Measurements from ENCODE around the gene STK24. TPM values are rescaled to one million over a fixed set of nuclear protein-coding genes. Genes with fewer than 3 reads are reported as not detected.
A peak's percentile ranks its signal among the peaks of the same experiment; 100 is the strongest.

The STK24 gene
- total RNA-seq, 2 experiments from 2014 or later, result 160 to 170 TPM

DNA sequence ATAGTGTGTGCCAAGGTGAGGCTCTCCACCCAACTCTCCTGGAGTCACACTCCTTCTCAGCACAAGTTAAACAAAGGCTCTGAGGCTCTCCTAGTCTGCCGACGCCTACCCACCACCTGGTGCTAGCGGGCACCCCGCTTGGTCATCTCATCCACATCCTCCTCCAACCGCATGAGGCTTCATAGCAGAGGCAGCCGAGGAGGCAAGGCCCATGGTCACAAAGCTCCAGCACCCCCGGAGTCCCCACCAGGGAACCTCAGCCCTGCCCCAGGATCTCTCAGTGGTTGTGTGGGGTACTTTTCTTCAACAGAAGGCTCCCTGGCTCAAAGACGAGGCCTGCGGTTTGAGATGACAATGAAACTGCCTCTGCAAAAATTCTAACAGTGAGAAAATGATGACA lies 43.0 kb downstream of the STK24 start:
- H3K9me3 Mint-ChIP-seq, result no peaks in the 10 kb centered on the region
- no peak overlapping the region for H3K4me3 Mint-ChIP-seq
- peak overlapping the region; percentile 9 for H3K27ac Mint-ChIP-seq
- POLR2A ChIA-PET, result no interaction called here
- H3K36me3 Mint-ChIP-seq (ENCODE audit: low read depth), result peaks cover 32% of the 10 kb centered on the region
- DNase-seq, result no peak
- no peaks in the 10 kb centered on the region for H3K27me3 Mint-ChIP-seq
- CTCF ChIA-PET, result interaction anchor here (0.9 to 2.3 kb wide), 2 partner anchors 12 to 13 kb away, joined by 3 to 4 read pairs; no protein-coding TSS in a partner anchor
- peaks cover 80% of the 10 kb centered on the region for H3K4me1 Mint-ChIP-seq

DNA sequence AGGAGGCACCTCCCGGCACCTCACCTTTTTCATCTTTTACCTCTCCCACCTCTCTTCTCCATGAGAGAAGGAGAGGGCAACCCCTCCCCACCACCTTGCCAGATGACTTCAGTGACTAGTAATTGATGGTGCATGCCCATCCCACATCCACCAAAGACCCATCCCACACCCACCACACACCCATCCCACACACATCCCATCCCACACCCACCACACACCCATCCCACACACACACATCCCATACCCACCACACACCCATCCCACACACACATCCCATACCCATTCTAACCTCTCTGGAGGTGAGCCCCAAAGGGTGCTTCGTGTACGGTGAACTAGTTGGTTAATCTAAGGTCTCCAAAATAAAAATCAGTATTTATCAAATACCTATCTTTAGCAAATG lies 44.7 kb downstream of the STK24 start:
- no peak overlapping the region for H3K27ac Mint-ChIP-seq
- H3K4me3 Mint-ChIP-seq, result no peak overlapping the region
- CTCF ChIA-PET, result interaction anchor here (1.3 to 2.3 kb wide), 2 partner anchors 11 to 13 kb away, joined by 4 to 5 read pairs; no protein-coding TSS in a partner anchor
- no peaks in the 10 kb centered on the region for H3K9me3 Mint-ChIP-seq
- no peak for DNase-seq
- H3K36me3 Mint-ChIP-seq (ENCODE audit: low read depth), result peaks cover 27% of the 10 kb centered on the region
- POLR2A ChIA-PET, result no interaction called here
- peaks cover 77% of the 10 kb centered on the region for H3K4me1 Mint-ChIP-seq
- no peaks in the 10 kb centered on the region for H3K27me3 Mint-ChIP-seq

GRCh38 chr13:98530217-98530616 lies 46.7 kb downstream of the STK24 start:
- H3K4me1 Mint-ChIP-seq, result peaks cover 76% of the 10 kb centered on the region
- DNase-seq, result no peak
- peaks cover 15% of the 10 kb centered on the region for H3K36me3 Mint-ChIP-seq (ENCODE audit: low read depth)
- H3K9me3 Mint-ChIP-seq, result no peaks in the 10 kb centered on the region
- no peak overlapping the region for H3K4me3 Mint-ChIP-seq
- H3K27ac Mint-ChIP-seq, result no peak overlapping the region
- no peaks in the 10 kb centered on the region for H3K27me3 Mint-ChIP-seq
- ChIA-PET POLR2A (no interaction called here), CTCF (interaction anchor here (1.4 to 3.0 kb wide), 4 partner anchors 9 to 27 kb away, joined by 5 to 17 read pairs (median 8); no protein-coding TSS in a partner anchor)

- Mint-ChIP-seq H3K27ac (no peak overlapping the region), H3K27me3 (no peaks in the 10 kb centered on the region), H3K4me1 (peaks cover 78% of the 10 kb centered on the region), H3K36me3 (ENCODE audit: low read depth) (peaks cover 10% of the 10 kb centered on the region), H3K4me3 (no peak overlapping the region), H3K9me3 (no peaks in the 10 kb centered on the region)
- POLR2A ChIA-PET, result no interaction called here
- CTCF ChIA-PET, result interaction anchor here (0.9 to 3.0 kb wide), 9 partner anchors 8 to 124 kb away, joined by 3 to 17 read pairs (median 5); no protein-coding TSS in a partner anchor
- no peak for DNase-seq
Measured at GRCh38 chr13:98529171-98529570, 47.7 kb downstream of the STK24 start.

DNA sequence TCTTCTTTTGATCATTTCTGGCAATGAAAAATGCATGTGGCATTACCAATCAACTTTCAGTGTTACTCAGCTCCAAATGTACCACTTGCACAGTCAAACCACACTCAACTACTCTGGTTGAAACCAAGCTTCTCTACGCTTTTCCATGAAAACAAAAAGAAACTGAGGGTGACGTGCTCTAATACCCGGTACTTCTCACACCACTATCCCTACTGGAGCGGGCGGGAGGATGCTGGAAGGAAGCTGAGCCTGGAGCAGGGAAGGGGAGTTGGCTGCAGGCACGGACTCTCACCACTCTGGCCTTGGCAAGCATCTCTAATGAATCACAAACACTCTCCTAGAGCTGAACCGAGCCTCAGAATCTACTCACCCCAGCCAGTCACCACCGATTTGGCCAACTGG lies 48.2 kb downstream of the STK24 start:
- peaks cover 10% of the 10 kb centered on the region for H3K36me3 Mint-ChIP-seq (ENCODE audit: low read depth)
- no peaks in the 10 kb centered on the region for H3K27me3 Mint-ChIP-seq
- H3K4me3 Mint-ChIP-seq, result no peak overlapping the region

DNA sequence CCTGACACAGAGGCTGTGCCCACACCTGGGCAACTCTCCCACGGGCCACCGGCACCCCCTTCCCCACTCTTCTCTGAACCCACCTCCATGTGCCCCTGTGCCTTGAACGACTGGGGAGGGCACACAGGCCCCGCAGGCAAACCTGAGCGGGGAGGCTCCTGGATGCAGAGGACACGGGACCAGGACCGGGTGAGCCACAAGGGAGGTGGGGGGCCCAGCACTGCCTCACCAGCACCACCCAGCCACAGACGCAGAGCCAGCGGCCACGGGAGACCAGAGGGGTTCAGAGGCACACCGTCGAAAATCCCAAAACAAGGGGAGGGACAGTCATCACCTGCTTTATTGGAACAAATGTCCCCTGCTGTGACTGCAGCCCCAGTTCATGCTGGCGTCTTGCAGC lies 49.4 kb downstream of the STK24 start:
- Mint-ChIP-seq H3K36me3 (ENCODE audit: low read depth) (peaks cover 7% of the 10 kb centered on the region), H3K4me1 (peaks cover 84% of the 10 kb centered on the region), H3K27me3 (no peaks in the 10 kb centered on the region), H3K9me3 (no peaks in the 10 kb centered on the region), H3K27ac (no peak overlapping the region), H3K4me3 (no peak overlapping the region)
- POLR2A ChIA-PET, result no interaction called here
- CTCF ChIA-PET, result no interaction called here
- no peak for DNase-seq

More for the DNA sequence above, 48.2 kb downstream of the STK24 start:
- peaks cover 78% of the 10 kb centered on the region for H3K4me1 Mint-ChIP-seq
- ChIA-PET CTCF (interaction anchor here (0.9 to 3.0 kb wide), 8 partner anchors 11 to 124 kb away, joined by 3 to 17 read pairs (median 4); no protein-coding TSS in a partner anchor), POLR2A (no interaction called here)
- H3K27ac Mint-ChIP-seq, result peak overlapping the region; percentile 34
- no peaks in the 10 kb centered on the region for H3K9me3 Mint-ChIP-seq
- DNase-seq, result no peak

DNA sequence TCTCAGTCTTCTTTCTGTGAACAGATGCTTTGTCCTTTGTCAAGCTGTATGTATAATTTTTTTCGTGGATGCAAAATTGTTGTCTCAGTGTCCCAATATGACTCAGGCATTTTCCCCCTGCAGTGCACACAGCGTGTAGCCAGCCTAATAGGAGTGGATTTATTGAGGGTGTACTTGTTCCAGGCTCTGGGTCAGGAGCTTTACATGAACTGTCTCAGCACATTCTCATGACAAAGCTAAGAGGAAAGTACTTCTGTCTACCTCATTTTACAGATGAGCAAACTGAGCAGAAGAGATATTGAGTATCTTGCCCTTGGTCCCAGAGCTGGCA lies 50.8 kb downstream of the STK24 start:
- H3K4me1 Mint-ChIP-seq, result peaks cover 90% of the 10 kb centered on the region
- ChIA-PET POLR2A (no interaction called here), CTCF (interaction anchor here (1.3 kb wide), 1 partner anchor 12 kb away, joined by 4 read pairs; no protein-coding TSS in a partner anchor)
- DNase-seq, result no peak
- no peaks in the 10 kb centered on the region for H3K27me3 Mint-ChIP-seq
- no peak overlapping the region for H3K27ac Mint-ChIP-seq
- no peaks in the 10 kb centered on the region for H3K9me3 Mint-ChIP-seq
- H3K36me3 Mint-ChIP-seq (ENCODE audit: low read depth), result peaks cover 6% of the 10 kb centered on the region
- no peak overlapping the region for H3K4me3 Mint-ChIP-seq

DNA sequence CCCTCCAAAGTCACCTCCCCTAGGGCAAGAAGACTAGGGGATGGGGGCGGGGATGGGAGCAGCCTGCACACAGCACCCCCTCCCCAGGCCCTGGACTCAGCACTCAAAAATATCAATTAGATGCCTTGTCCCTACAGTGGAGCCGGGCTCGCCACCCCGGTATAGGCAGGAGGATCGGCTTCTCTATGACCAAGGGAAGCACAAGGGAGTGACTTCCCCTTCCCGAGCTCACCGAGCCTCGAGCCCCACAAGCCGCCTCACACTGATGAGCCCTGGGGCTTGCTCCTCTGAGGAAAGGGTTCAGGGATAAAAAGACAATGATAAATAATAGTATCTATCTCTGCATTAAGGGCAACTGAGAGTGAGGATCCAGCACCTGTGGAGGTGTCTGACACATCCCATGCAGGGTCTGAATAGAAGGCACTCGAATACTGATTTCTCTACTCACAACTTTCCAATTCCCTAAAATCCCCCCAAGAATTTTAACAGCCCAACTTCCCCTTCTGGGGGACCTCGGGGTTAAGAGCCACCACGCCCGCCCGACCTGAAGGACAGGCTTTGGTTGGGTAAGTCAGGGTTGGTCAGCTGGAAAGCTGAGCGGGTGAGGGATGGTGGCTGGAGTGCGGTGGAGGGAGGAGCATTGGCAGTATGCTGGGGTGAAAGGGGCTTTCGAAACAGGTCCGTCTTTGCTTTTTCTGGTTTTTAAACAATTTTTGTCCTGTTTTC lies 51.3 kb downstream of the STK24 start:
- H3K4me1 Mint-ChIP-seq, result peaks cover 86% of the 10 kb centered on the region
- CTCF ChIA-PET, result interaction anchor here (0.9 to 1.3 kb wide), 2 partner anchors 13 to 16 kb away, joined by 3 to 4 read pairs; no protein-coding TSS in a partner anchor
- no peaks in the 10 kb centered on the region for H3K27me3 Mint-ChIP-seq
- DNase-seq, result no peak
- H3K4me3 Mint-ChIP-seq, result no peak overlapping the region
- POLR2A ChIA-PET, result no interaction called here
- peaks cover 4% of the 10 kb centered on the region for H3K36me3 Mint-ChIP-seq (ENCODE audit: low read depth)
- H3K9me3 Mint-ChIP-seq, result no peaks in the 10 kb centered on the region
- no peak overlapping the region for H3K27ac Mint-ChIP-seq

- Mint-ChIP-seq H3K27ac (no peak overlapping the region), H3K27me3 (no peaks in the 10 kb centered on the region), H3K36me3 (ENCODE audit: low read depth) (peaks cover 4% of the 10 kb centered on the region), H3K4me3 (no peak overlapping the region), H3K4me1 (peaks cover 84% of the 10 kb centered on the region), H3K9me3 (no peaks in the 10 kb centered on the region)
- CTCF ChIA-PET, result interaction anchor here (0.6 to 0.9 kb wide), 2 partner anchors 15 to 16 kb away, joined by 3 read pairs; no protein-coding TSS in a partner anchor
- no peak for DNase-seq
- POLR2A ChIA-PET, result no interaction called here
Measured at GRCh38 chr13:98524793-98525192, 52.1 kb downstream of the STK24 start.

GRCh38 chr13:98524391-98524790 lies 52.5 kb downstream of the STK24 start:
- peak overlapping the region; percentile 19 for H3K27ac Mint-ChIP-seq
- ChIA-PET CTCF (interaction anchor here (0.6 kb wide), 1 partner anchor 15 kb away, joined by 3 read pairs; no protein-coding TSS in a partner anchor), POLR2A (no interaction called here)
- no peaks in the 10 kb centered on the region for H3K27me3 Mint-ChIP-seq
- H3K4me1 Mint-ChIP-seq, result peaks cover 84% of the 10 kb centered on the region
- no peak overlapping the region for H3K4me3 Mint-ChIP-seq
- H3K9me3 Mint-ChIP-seq, result no peaks in the 10 kb centered on the region
- H3K36me3 Mint-ChIP-seq (ENCODE audit: low read depth), result peaks cover 5% of the 10 kb centered on the region
- DNase-seq, result no peak

GRCh38 chr13:98523455-98524102 lies 53.3 kb downstream of the STK24 start:
- Mint-ChIP-seq H3K36me3 (ENCODE audit: low read depth) (peaks cover 10% of the 10 kb centered on the region), H3K27me3 (no peaks in the 10 kb centered on the region), H3K4me1 (peaks cover 80% of the 10 kb centered on the region), H3K4me3 (no peak overlapping the region), H3K27ac (no peak overlapping the region), H3K9me3 (no peaks in the 10 kb centered on the region)
- no peak for DNase-seq
- POLR2A ChIA-PET, result no interaction called here
- CTCF ChIA-PET, result interaction anchor here (0.6 to 1.1 kb wide), 2 partner anchors 11 to 78 kb away, joined by 3 read pairs; no protein-coding TSS in a partner anchor

DNA sequence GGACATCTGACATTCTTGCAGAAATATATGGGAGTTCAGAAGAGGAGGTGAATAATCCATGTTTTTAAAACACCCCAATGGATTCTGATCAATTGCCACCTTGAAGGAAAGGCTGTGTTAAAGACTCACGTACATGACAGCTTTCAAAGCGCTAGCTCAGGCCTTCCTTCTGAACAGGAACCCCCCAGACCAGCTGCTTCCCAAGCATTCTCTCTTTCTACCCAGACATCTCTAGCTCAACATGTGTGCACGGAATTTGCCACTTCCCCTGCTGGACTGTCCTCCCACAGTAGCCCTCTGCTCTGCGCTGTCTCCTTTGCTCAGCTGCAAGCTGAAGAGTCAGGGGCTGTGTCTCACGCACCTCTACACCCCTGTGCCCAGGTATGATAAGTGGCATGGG lies 54.5 kb downstream of the STK24 start:
- no peak for DNase-seq
- no peaks in the 10 kb centered on the region for H3K9me3 Mint-ChIP-seq
- peaks cover 86% of the 10 kb centered on the region for H3K4me1 Mint-ChIP-seq
- POLR2A ChIA-PET, result no interaction called here
- no peak overlapping the region for H3K27ac Mint-ChIP-seq
- peaks cover 17% of the 10 kb centered on the region for H3K36me3 Mint-ChIP-seq (ENCODE audit: low read depth)
- CTCF ChIA-PET, result interaction anchor here (1.3 kb wide), 1 partner anchor 11 kb away, joined by 3 read pairs; no protein-coding TSS in a partner anchor
- no peak overlapping the region for H3K4me3 Mint-ChIP-seq
- H3K27me3 Mint-ChIP-seq, result no peaks in the 10 kb centered on the region

Measured in activated CD4-positive, alpha-beta T cell treated with anti-CD3 and anti-CD28 coated beads, Interleukin-2, amount 10 ng/mL, durations not matched to agents 7 days and 5 days (primary cell).